K562 (cell line): ENCODE results near the gene LPIN2. TPM values are rescaled to one million over a fixed set of nuclear protein-coding genes. Genes with fewer than 3 reads are reported as not detected.

Experiments used
- ATAC-seq: fragments of 200-7000 bp; cut with Tn5 transposase; 3 replicates; pipeline ENCODE4 v1.9.1; 2020; ENCODE audit warnings: moderate library complexity
- BruUV-seq: library from RNA; stranded (reverse); fragments of 400-500 nt; replicated peaks from 2 replicates; lab custom pipeline; 2021; lab: Mats Ljungman, UMichigan
- CTCF ChIA-PET: fragments of 300-600 bp; formaldehyde crosslinking; extraction: SDS; loops from one replicate; lab custom pipeline; 2021; ENCODE audit warnings: low intra/inter-chr PET ratio; lab: Yijun Ruan, JAX
- POLR2A ChIA-PET: fragments of 300-600, 350-650 bp; sonication (Branson Sonifier 250); formaldehyde crosslinking; extraction: SDS; loops from one replicate; lab custom pipeline; 2021; ENCODE audit warnings: antibody characterized with exemption, inconsistent platforms; lab: Yijun Ruan, JAX
- DNase-seq, 4 experiments: peaks; one replicate each; pipeline versions ENCODE4 v3.0.0 to v3.0.0-alpha.2; 2011 to 2018; ENCODE audit warnings: low spot score in 3 of 4, mixed read lengths in 3 of 4; ENCODE audit errors: extremely low read depth in 1 of 4
- FAIRE-seq: peaks from 2 replicates; lab custom pipeline; 2011; peaks lifted over from hg19 to GRCh38; lab: Jason Lieb, UNC
- H2AFZ ChIP-seq: 2 replicates; pipeline ENCODE4 v1.6.0; 2011; ENCODE audit warnings: low read depth, low read length, control low read depth, inconsistent platforms
- H3K27ac ChIP-seq: fragments of 200-600 bp; 3 replicates; pipeline ENCODE4 v1.8.0; 2011; ENCODE audit warnings: low read depth, mild to moderate bottlenecking, control low read depth, inconsistent platforms, low read length, moderate library complexity, mixed read lengths; ENCODE audit errors: extremely low read depth
- H3K27me3 ChIP-seq, 2 experiments: fragments of 300-600 bp in 1 of 2; 2 replicates in 1 of 2; 3 replicates in 1 of 2; pipeline versions ENCODE4 v1.6.0 to v1.8.0; 2011; ENCODE audit warnings: inconsistent platforms in 2 of 2, low read length in 2 of 2, mild to moderate bottlenecking in 1 of 2, mixed read lengths in 1 of 2, moderate library complexity in 1 of 2; ENCODE audit not compliant: control insufficient read depth in 2 of 2, insufficient read depth in 2 of 2
- H3K36me3 ChIP-seq: fragments of 300-600 bp; 3 replicates; pipeline ENCODE4 v1.8.0; 2011; ENCODE audit warnings: mild to moderate bottlenecking, low read length, inconsistent platforms; ENCODE audit not compliant: control insufficient read depth, insufficient read depth
- H3K4me1 ChIP-seq, 2 experiments: fragments of 200-600 bp in 1 of 2; replicated peaks in 1 of 2; 2 replicates in 1 of 2; 3 replicates in 1 of 2; pipeline versions ENCODE4 v1.5.1 to v1.8.0; 2011; ENCODE audit warnings: inconsistent platforms in 2 of 2, low read length in 2 of 2, mild to moderate bottlenecking in 1 of 2, mixed read lengths in 1 of 2, moderate library complexity in 1 of 2; ENCODE audit not compliant: control insufficient read depth in 2 of 2, insufficient read depth in 2 of 2
- H3K4me2 ChIP-seq: 2 replicates; pipeline ENCODE4 v1.6.1; 2011; ENCODE audit warnings: low read length, control low read depth, inconsistent platforms, mixed read lengths; ENCODE audit not compliant: insufficient read depth
- H3K4me3 ChIP-seq: fragments of 200-600 bp; sonication (generic), shearing (Covaris generic); 2 replicates; pipeline ENCODE4 v1.5.1; 2016; ENCODE audit warnings: control low read depth, inconsistent platforms
- H3K79me2 ChIP-seq: fragments of 200-600 bp; 3 replicates; pipeline ENCODE4 v1.8.0; 2011; ENCODE audit warnings: low read length, inconsistent platforms; ENCODE audit not compliant: control insufficient read depth, insufficient read depth
- H3K9ac ChIP-seq, 2 experiments: 2 replicates each; pipeline versions ENCODE4 v1.6.0 to v1.6.1; 2011; ENCODE audit warnings: low read depth in 2 of 2, low read length in 2 of 2, control low read depth in 1 of 2, inconsistent platforms in 1 of 2, mild to moderate bottlenecking in 1 of 2, mixed read lengths in 1 of 2; ENCODE audit not compliant: insufficient read depth in 1 of 2
- H3K9me1 ChIP-seq: one replicate; pipeline ENCODE4 v1.6.0; 2011; ENCODE audit warnings: inconsistent platforms, mild to moderate bottlenecking, low read length, moderate library complexity; ENCODE audit not compliant: control insufficient read depth, insufficient read depth
- H3K9me3 ChIP-seq: replicated peaks from 2 replicates; pipeline ENCODE4 v1.5.1; 2011; ENCODE audit warnings: low read depth, low read length, inconsistent platforms; ENCODE audit not compliant: control insufficient read depth, insufficient read depth
- H4K20me1 ChIP-seq: replicated peaks from 2 replicates; pipeline ENCODE4 v1.6.1; 2011; ENCODE audit warnings: low read length, inconsistent platforms, mixed read lengths; ENCODE audit not compliant: control insufficient read depth, insufficient read depth
- CTCF ChIP-seq, 3 experiments: IDR thresholded peaks in 2 of 3; conservative IDR thresholded peaks in 1 of 3; 2 replicates each; pipeline ENCODE4 v1.5.1; 2011 to 2012; ENCODE audit warnings: low read length in 3 of 3, mild to moderate bottlenecking in 3 of 3, control low read depth in 2 of 3, improper control_type of control experiment in 1 of 3, inconsistent platforms in 1 of 3, low read depth in 1 of 3, mixed read lengths in 1 of 3, moderate library complexity in 1 of 3; ENCODE audit not compliant: insufficient read depth in 2 of 3
- E2F1 ChIP-seq: sonication (generic); formaldehyde crosslinking; IDR thresholded peaks from 2 replicates; pipeline ENCODE4 v1.8.1; 2023; ENCODE audit warnings: mild to moderate bottlenecking, missing genetic modification reagents, moderate library complexity
- GATAD2B ChIP-seq: fragments of 450-650 bp; IDR thresholded peaks from 2 replicates; pipeline ENCODE4 v1.6.1; 2017; ENCODE audit warnings: mild to moderate bottlenecking, borderline replicate concordance
- HOMEZ ChIP-seq: fragments of 250-450 bp; sonication (Bioruptor Pico); IDR thresholded peaks from 2 replicates; pipeline ENCODE4 v1.4.0; 2020; ENCODE audit warnings: mild to moderate bottlenecking, moderate library complexity
- LCOR ChIP-seq: sonication (generic); formaldehyde crosslinking; IDR thresholded peaks from 2 replicates; pipeline ENCODE4 v1.8.0; 2022; ENCODE audit warnings: mild to moderate bottlenecking, missing genetic modification reagents
- MAFK ChIP-seq: IDR thresholded peaks from 2 replicates; pipeline ENCODE4 v1.6.1; 2011; ENCODE audit warnings: low read length, improper control_type of control experiment
- NEUROD1 ChIP-seq: fragments of 150-350 bp; IDR thresholded peaks from 2 replicates; pipeline ENCODE4 v1.6.1; 2014; ENCODE audit warnings: borderline replicate concordance, low read length, low read depth; ENCODE audit not compliant: partially characterized antibody
- SMARCC2 ChIP-seq: fragments of 450-650 bp; IDR thresholded peaks from 2 replicates; pipeline ENCODE4 v1.6.1; 2017; ENCODE audit warnings: antibody characterized with exemption, moderate library complexity, mild to moderate bottlenecking, low read depth
- SMC3 ChIP-seq: conservative IDR thresholded peaks from 2 replicates; pipeline ENCODE4 v1.6.1; 2011; ENCODE audit warnings: low read depth, low read length, improper control_type of control experiment; ENCODE audit not compliant: insufficient read depth
- STAG1 ChIP-seq: sonication (generic); formaldehyde crosslinking; IDR thresholded peaks from 2 replicates; pipeline ENCODE4 v1.5.0; 2020; ENCODE audit warnings: missing genetic modification reagents, borderline replicate concordance
- TCFL5 ChIP-seq: fragments of 250-450 bp; sonication (Bioruptor Pico); conservative IDR thresholded peaks from 2 replicates; pipeline ENCODE4 v1.6.1; 2021; ENCODE audit warnings: mild to moderate bottlenecking, moderate library complexity, matching md5 sums
- TSC22D4 ChIP-seq: fragments of 450-650 bp; IDR thresholded peaks from 2 replicates; pipeline ENCODE4 v1.6.1; 2016; ENCODE audit warnings: missing genetic modification characterization, missing biosample characterization, control low read depth
- ZBTB8A ChIP-seq: fragments of 450-650 bp; IDR thresholded peaks from 2 replicates; pipeline ENCODE4 v1.6.1; 2018; ENCODE audit warnings: mild to moderate bottlenecking, moderate library complexity; ENCODE audit not compliant: partially characterized antibody
- ZNF212 ChIP-seq: fragments of 450-650 bp; formaldehyde crosslinking; IDR thresholded peaks from 2 replicates; pipeline ENCODE4 v1.4.0; 2020; ENCODE audit warnings: mild to moderate bottlenecking
- ZNF324 ChIP-seq: fragments of 250-450 bp; sonication (Bioruptor Pico); IDR thresholded peaks from 2 replicates; pipeline ENCODE4 v1.4.0; 2020; ENCODE audit warnings: mild to moderate bottlenecking
- ZNF384 ChIP-seq: IDR thresholded peaks from 2 replicates; pipeline ENCODE4 v1.6.1; 2012; ENCODE audit warnings: low read depth, low read length, improper control_type of control experiment
- WGBS: fragments of 100-300 bp; shearing (Covaris generic); methylation state at CpG from one replicate; pipeline ENCODE4 v1.1.6; 2016; ENCODE audit warnings: low coverage, mixed read lengths; ENCODE audit not compliant: insufficient coverage; ENCODE audit errors: missing lambda C conversion rate; 5-methylcytosine and 5-hydroxymethylcytosine counted together
- in situ Hi-C: fragments of 300-500 bp; cut with MboI; formaldehyde crosslinking; loops from 4 replicates; pipeline ENCODE4 v1.15.0; 2018; ENCODE audit warnings: inconsistent platforms, mixed read lengths
- intact Hi-C: fragments of 100-400 bp; cut with micrococcal nuclease; formaldehyde crosslinking; loops from 2 replicates; pipeline ENCODE4 v1.14.2; 2022
- polyA plus RNA-seq, 8 experiments: library from polyadenylated mRNA; depleted of rRNA in 4 of 8; stranded (reverse) in 5 of 8; unstranded in 3 of 8; fragments of >200 nt; fragmentation: Nextera tagmentation in 2 of 8; fragmentation: Illumina TruSeq in 1 of 8; extraction: Ambion mirVana in 2 of 8; extraction: Trizol in 1 of 8; gene quantifications; 2 replicates each; pipeline versions ENCODE4 v1.2.1 to v1.2.3, GENCODE V29; 2011 to 2014; ENCODE audit warnings: inconsistent platforms in 1 of 8, missing spikeins in 1 of 8
- total RNA-seq, 7 experiments: library from RNA; depleted of rRNA in 6 of 7; stranded (reverse); fragments of >200 nt in 6 of 7; fragmentation: Illumina TruSeq in 2 of 7; extraction: Trizol in 2 of 7; gene quantifications; 2 replicates each; pipeline versions ENCODE4 v1.2.1 to v1.2.3, GENCODE V29; 2011 to 2021; ENCODE audit warnings: low replicate concordance in 1 of 7

LPIN2 gene
- total and polyA plus RNA-seq, 9 of the 15 experiments (the other 6 are each of a cell fraction or from before 2014, with no cell fraction given): 5.2 to 34.8 (median 24.6) TPM

GRCh38 chr18:2986150-2986865 lies 26.6 kb downstream of the LPIN2 start (continued):
- TF ChIP-seq GATAD2B (no peak), NEUROD1 (no peak), ZBTB8A (no peak), ZNF384 (0 out of 2 replicates have a peak, but pooled peaks have one; percentile 11), TCFL5 (CRISPR knock-in tag) (no peak), TSC22D4 (tag) (no peak)
- TF ChIP-seq, all 486 proteins: peak for 4

GRCh38 chr18:2985628-2986027 lies 27.3 kb downstream of the LPIN2 start:
- FAIRE-seq (peak; percentile 75), ATAC-seq (peak; percentile 76), DNase-seq (peak; percentile 56 to 58 (median 57))
- 2% methylated on average over 2 of the region's 2 CpGs for WGBS
- POLR2A ChIA-PET: interaction anchor here (0.6 to 3.5 kb wide), 7 partner anchors 9 to 1180 kb away, joined by 3 to 39 read pairs (median 4); no protein-coding TSS in a partner anchor
- in situ Hi-C loops (no loop called here), intact Hi-C loops (loop anchor here (1.0 kb wide), 1 partner anchor 53 kb away; no protein-coding TSS in a partner anchor)
- Histone ChIP-seq H3K79me2 (peaks cover 97% of the 10 kb centered on the region), H3K36me3 (no peaks in the 10 kb centered on the region), H2AFZ (no peak overlapping the region), H3K4me2 (no peak overlapping the region), H3K9me3 (no peaks in the 10 kb centered on the region), H3K4me3 (no peak overlapping the region), H4K20me1 (peaks cover under 1% of the 10 kb centered on the region; the same call in 1 of the 2 replicates), H3K4me1 (peaks cover 3 to 23% of the 10 kb centered on the region in 2 experiments; a peak in 3 of 5 replicates), H3K27ac (no peak overlapping the region), H3K27me3 (no peaks in the 10 kb centered on the region), H3K9me1 (no peaks in the 10 kb centered on the region), H3K9ac (no peak overlapping the region)
- CTCF ChIA-PET: interaction anchor here (1.3 kb wide), 1 partner anchor 54 kb away, joined by 4 read pairs; no protein-coding TSS in a partner anchor
- no TSS peak for BruUV-seq
- TF ChIP-seq HOMEZ (CRISPR knock-in tag) (no peak), E2F1 (CRISPR knock-in tag) (no peak), SMC3 (0 out of 2 replicates have a peak, but pooled peaks have one; percentile 14), MAFK (no peak), LCOR (CRISPR knock-in tag) (no peak), ZNF212 (no peak), ZNF324 (no peak), CTCF (IDR thresholded peaks at IDR 0.05 in 2 of 3, conservative IDR thresholded peaks at IDR 0.05 in 1 of 3; ENCODE audit: insufficient read depth in 2 of 3, low read depth in 1 of 3, low read length in 3 of 3) (peak; percentile 37 to 78 (median 50); a peak in 4 of 6 replicates), STAG1 (CRISPR knock-in tag) (no peak), SMARCC2 (no peak)
